ENCODE measurements around the gene SH3PXD2A. TPM values are rescaled to one million over a fixed set of nuclear protein-coding genes. Genes with fewer than 3 reads are reported as not detected.

The SH3PXD2A gene
- total RNA-seq, 2 experiments from 2014 or later: 6.5 to 7.4 TPM

GRCh38 chr10:103718247-103718620, 137.1 kb downstream of the SH3PXD2A start:
- Mint-ChIP-seq H3K27ac (no peak overlapping the region), H3K27me3 (no peaks in the 10 kb centered on the region), H3K9me3 (no peaks in the 10 kb centered on the region), H3K4me3 (no peak overlapping the region), H3K4me1 (ENCODE audit: low read depth) (peaks cover 6% of the 10 kb centered on the region), H3K36me3 (ENCODE audit: low read depth) (no peaks in the 10 kb centered on the region)
- intact Hi-C loops (cut with micrococcal nuclease): no loop called here
- ChIA-PET CTCF (interaction anchor here (1.4 kb wide), 1 partner anchor 140 kb away, joined by 4 read pairs; no protein-coding TSS in a partner anchor), POLR2A (interaction anchor here (0.8 to 1.1 kb wide), 2 partner anchors 8 to 143 kb away, joined by 3 to 4 read pairs; no protein-coding TSS in a partner anchor)
- no peak for ATAC-seq
- DNase-seq: no peak
- no peak for TF ChIP-seq CTCF (IDR thresholded peaks at IDR 0.05)

GRCh38 chr10:103717341-103718246, 137.8 kb downstream of the SH3PXD2A start:
- Mint-ChIP-seq H3K27me3 (no peaks in the 10 kb centered on the region), H3K9me3 (no peaks in the 10 kb centered on the region), H3K36me3 (ENCODE audit: low read depth) (no peaks in the 10 kb centered on the region), H3K4me3 (no peak overlapping the region), H3K27ac (no peak overlapping the region), H3K4me1 (ENCODE audit: low read depth) (peaks cover 6% of the 10 kb centered on the region)
- DNase-seq (no peak), ATAC-seq (no peak)
- ChIA-PET POLR2A (interaction anchor here (1.1 kb wide), 1 partner anchor 9 kb away, joined by 4 read pairs; no protein-coding TSS in a partner anchor), CTCF (interaction anchor here (1.4 kb wide), 1 partner anchor 141 kb away, joined by 4 read pairs; no protein-coding TSS in a partner anchor)
- no peak for TF ChIP-seq CTCF (IDR thresholded peaks at IDR 0.05)
- intact Hi-C loops (cut with micrococcal nuclease): no loop called here

GRCh38 chr10:103716206-103717160, 138.9 kb downstream of the SH3PXD2A start:
- intact Hi-C loops (cut with micrococcal nuclease): no loop called here
- ATAC-seq (no peak), DNase-seq (no peak)
- Mint-ChIP-seq H3K27ac (no peak overlapping the region), H3K9me3 (no peaks in the 10 kb centered on the region), H3K4me1 (ENCODE audit: low read depth) (peaks cover 6% of the 10 kb centered on the region), H3K36me3 (ENCODE audit: low read depth) (no peaks in the 10 kb centered on the region), H3K27me3 (no peaks in the 10 kb centered on the region), H3K4me3 (no peak overlapping the region)
- POLR2A ChIA-PET: no interaction called here
- TF ChIP-seq CTCF (IDR thresholded peaks at IDR 0.05): no peak
- CTCF ChIA-PET: interaction anchor here (7.4 kb wide), 1 partner anchor 169 kb away, joined by 79 read pairs; no protein-coding TSS in a partner anchor

GRCh38 chr10:103715430-103715829, 139.9 kb downstream of the SH3PXD2A start:
- ChIA-PET POLR2A (interaction anchor here (1.3 kb wide), 1 partner anchor 57 kb away, joined by 3 read pairs; no protein-coding TSS in a partner anchor), CTCF (interaction anchor here (0.9 to 7.4 kb wide), 5 partner anchors 9 to 170 kb away, joined by 3 to 109 read pairs (median 3); partner anchors contain the start of gene SH3PXD2A)
- no peak overlapping the region for H3K27ac Mint-ChIP-seq
- DNase-seq (no peak), ATAC-seq (no peak)
- H3K27me3 Mint-ChIP-seq: no peaks in the 10 kb centered on the region
- intact Hi-C loops (cut with micrococcal nuclease): no loop called here
- H3K9me3 Mint-ChIP-seq: no peaks in the 10 kb centered on the region
- H3K4me3 Mint-ChIP-seq: no peak overlapping the region
- H3K36me3 Mint-ChIP-seq (ENCODE audit: low read depth): no peaks in the 10 kb centered on the region
- no peak for TF ChIP-seq CTCF (IDR thresholded peaks at IDR 0.05)
- H3K4me1 Mint-ChIP-seq (ENCODE audit: low read depth): peaks cover 6% of the 10 kb centered on the region

Measured in activated CD8-positive, alpha-beta T cell treated with anti-CD3 and anti-CD28 coated beads for 36 hours (primary cell).